ENCODE data around the gene DCPS. TPM values are rescaled to one million over a fixed set of nuclear protein-coding genes. Genes with fewer than 3 reads are reported as not detected.

Gene DCPS
- total RNA-seq, 1 donor from 2014 or later: 8.8 TPM

- Mint-ChIP-seq H3K27me3 (ENCODE audit: low read depth) (no peaks in the 10 kb centered on the region), H3K9me3 (no peaks in the 10 kb centered on the region), H3K27ac (no peak overlapping the region), H3K4me1 (peaks cover 55% of the 10 kb centered on the region), H3K4me3 (peak overlapping the region; percentile 72), H3K36me3 (no peaks in the 10 kb centered on the region)
- peak in 1 of 2 experiments; percentile 50 for DNase-seq (ENCODE audit: low spot score in 2 of 2, unreplicated experiment in 2 of 2)
- TF ChIP-seq CTCF (IDR thresholded peaks at IDR 0.05; ENCODE audit: unreplicated experiment): no peak
Observed at GRCh38 chr11:126355926-126356897, 52.4 kb downstream of the DCPS start.

GRCh38 chr11:126357055-126357962, 53.4 kb downstream of the DCPS start:
- no peak for DNase-seq (ENCODE audit: low spot score in 2 of 2, unreplicated experiment in 2 of 2)

GRCh38 chr11:126357969-126358762, 54.3 kb downstream of the DCPS start:
- H3K36me3 Mint-ChIP-seq: no peaks in the 10 kb centered on the region
- DNase-seq (ENCODE audit: low spot score in 2 of 2, unreplicated experiment in 2 of 2): no peak
- H3K4me3 Mint-ChIP-seq: peak overlapping the region; percentile 72
- no peak for TF ChIP-seq CTCF (IDR thresholded peaks at IDR 0.05; ENCODE audit: unreplicated experiment)
- H3K4me1 Mint-ChIP-seq: peaks cover 50% of the 10 kb centered on the region
- H3K9me3 Mint-ChIP-seq: no peaks in the 10 kb centered on the region
- no peaks in the 10 kb centered on the region for H3K27me3 Mint-ChIP-seq (ENCODE audit: low read depth)
- no peak overlapping the region for H3K27ac Mint-ChIP-seq

More at GRCh38 chr11:126357055-126357962, 53.4 kb downstream of the DCPS start:
- Mint-ChIP-seq H3K4me3 (peak overlapping the region; percentile 72), H3K27me3 (ENCODE audit: low read depth) (no peaks in the 10 kb centered on the region), H3K36me3 (no peaks in the 10 kb centered on the region), H3K4me1 (peaks cover 55% of the 10 kb centered on the region), H3K9me3 (no peaks in the 10 kb centered on the region), H3K27ac (peak overlapping the region; percentile 12)
- TF ChIP-seq CTCF (IDR thresholded peaks at IDR 0.05; ENCODE audit: unreplicated experiment): no peak

- Mint-ChIP-seq H3K27ac (no peak overlapping the region), H3K4me1 (peaks cover 45% of the 10 kb centered on the region), H3K9me3 (no peaks in the 10 kb centered on the region), H3K4me3 (no peak overlapping the region), H3K36me3 (no peaks in the 10 kb centered on the region), H3K27me3 (ENCODE audit: low read depth) (no peaks in the 10 kb centered on the region)
- DNase-seq (ENCODE audit: low spot score in 2 of 2, unreplicated experiment in 2 of 2): no peak
- no peak for TF ChIP-seq CTCF (IDR thresholded peaks at IDR 0.05; ENCODE audit: unreplicated experiment)
Observed at GRCh38 chr11:126358763-126359160, 54.9 kb downstream of the DCPS start.

All from mesothelial cell of epicardium (in vitro differentiated cells).